NOMO-1 treated with dmso at 0.1 percent for 144 hours (cell line): ENCODE results near the gene DEK.
"Not testable (repeated sequence)": the region's sequence is repeated elsewhere in the genome, so short reads cannot be mapped to it uniquely, and the experiment has no call there.

ENCODE experiments used
- DNase-seq: peaks from one replicate; lab custom pipeline; 2025; ENCODE audit not compliant: unreplicated experiment; lab: John Stamatoyannopoulos, UW

DEK gene

DNA sequence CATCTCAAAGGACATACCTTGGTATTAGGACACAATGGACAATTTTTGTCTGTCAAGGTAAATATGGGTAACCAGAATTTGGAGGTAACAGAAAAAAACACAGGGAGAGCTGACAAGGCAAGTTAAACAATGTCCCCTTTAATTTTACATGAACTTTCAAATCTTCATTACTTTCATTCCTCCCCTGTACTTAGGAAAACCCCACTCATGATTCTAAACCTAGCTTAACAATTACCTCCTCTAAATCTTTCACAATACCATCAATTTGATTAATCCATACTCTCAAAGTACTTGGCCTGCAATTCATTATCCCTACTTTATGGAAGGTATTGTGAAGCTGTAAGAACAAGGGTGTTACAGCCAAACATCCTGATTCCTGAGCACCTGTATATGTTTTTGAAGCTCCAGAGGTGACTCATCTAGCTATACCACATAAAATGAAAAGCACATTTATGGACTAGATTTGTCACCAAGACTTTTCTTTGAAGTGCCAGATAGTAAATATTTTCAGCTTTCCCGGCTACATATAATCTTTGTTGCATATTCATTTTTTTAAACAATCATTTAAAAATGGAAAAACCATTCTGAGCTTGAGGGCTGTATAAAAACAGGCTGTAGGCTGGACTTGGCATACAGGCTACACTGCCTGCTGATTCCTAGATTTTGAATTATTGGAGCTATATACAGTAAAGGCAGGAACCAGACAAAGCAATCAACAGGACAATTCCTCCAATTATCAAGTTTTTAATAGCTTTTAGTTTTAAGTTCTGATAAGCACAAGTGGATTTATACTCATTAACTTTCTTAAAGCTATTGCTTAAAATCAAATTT is 22.9 kb downstream of the DEK start:
- no peak for DNase-seq

DNA sequence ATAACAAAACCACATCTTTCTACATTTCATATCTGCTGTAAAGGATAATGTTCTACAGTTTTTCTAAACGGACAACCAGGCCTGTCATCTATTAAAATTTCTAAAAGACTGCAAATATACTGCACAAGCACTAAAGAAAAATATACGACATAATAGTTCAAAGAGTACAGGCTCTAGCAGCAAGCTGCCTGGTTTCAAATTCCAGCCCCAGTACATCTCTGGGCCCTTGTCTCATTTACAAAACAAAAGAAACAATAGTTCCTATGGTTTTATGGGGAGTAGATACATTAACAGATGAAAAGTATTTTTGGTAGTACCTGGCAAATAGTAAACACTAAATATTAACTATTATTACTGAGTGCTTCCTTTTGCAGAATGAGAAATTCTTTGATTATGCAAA is 24.1 kb downstream of the DEK start:
- no peak for DNase-seq

GRCh38 chr6:18237167-18237566 is 27.2 kb downstream of the DEK start:
- no peak for DNase-seq

DNA sequence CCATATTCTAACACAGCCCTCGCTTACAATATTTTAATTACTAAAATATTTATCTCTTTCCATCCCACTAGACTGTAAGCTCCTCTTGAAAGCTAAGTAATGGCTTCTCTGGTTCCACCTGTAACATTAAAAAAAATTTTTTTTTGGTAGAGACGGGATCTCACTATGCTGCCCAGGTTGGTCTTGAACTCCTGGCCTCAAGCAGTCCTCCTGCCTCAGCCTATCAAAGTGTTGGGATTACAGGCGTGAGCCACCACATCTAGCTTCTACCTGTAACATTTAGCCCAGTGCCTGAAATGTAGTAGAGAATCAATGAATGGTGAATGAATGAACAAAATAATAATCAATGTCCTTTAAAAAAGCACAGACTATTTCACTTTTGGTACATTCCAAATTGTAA is 28.8 kb downstream of the DEK start:
- DNase-seq = no peak

- no peak for DNase-seq
Observed at GRCh38 chr6:18234564-18234963, 29.8 kb downstream of the DEK start.

DNA sequence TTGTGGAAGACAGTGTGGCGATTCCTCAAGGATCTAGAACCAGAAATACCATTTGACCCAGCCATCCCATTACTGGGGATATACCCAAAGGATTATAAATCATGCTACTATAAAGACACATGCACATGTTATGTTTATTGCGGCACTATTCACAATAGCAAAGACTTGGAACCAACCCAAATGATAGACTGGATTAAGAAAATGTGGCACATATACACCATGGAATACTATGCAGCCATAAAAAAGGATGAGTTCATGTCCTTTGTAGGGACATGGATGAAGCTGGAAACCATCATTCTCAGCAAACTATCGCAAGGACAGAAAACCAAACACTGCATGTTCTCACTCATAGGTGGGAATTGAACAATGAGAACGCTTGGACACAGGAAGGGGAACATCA is 30.6 kb downstream of the DEK start:
- not testable (repeated sequence) for DNase-seq

DNA sequence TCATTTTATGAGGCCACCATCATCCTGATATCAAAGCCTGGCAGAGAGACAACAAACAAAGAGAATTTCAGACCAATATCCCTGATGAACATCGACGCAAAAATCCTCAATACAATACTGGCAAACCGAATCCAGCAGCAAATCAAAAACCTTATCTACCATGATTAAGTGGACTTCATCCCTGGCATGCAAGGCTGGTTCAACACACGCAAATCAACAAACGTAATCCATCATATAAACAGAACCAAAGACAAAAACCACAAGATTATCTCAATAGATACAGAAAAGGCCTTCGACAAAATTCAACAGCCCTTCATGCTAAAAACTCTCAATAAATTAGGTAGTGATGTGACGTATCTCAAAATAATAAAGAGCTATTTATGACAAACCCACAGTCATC is 32.5 kb downstream of the DEK start:
- DNase-seq = not testable (repeated sequence)

DNA sequence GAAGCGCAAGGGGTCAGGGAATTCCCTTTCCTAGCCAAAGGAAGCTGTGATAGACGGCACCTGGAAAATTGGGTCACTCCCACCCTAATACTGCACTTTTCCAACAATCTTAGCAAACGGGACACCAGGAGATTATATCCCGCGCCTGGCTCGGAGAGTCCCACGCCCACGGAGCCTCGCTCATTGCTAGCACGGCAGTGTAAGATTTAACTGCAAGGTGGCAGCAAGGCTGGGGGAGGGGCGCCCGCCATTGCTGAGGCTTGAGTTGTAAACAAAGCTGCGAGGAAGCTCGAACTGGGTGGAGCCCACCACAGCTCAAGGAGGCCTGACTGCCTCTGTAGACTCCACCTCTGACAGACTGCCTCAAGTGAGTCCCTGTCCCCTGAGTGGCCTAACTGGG is 35.7 kb downstream of the DEK start:
- not testable (repeated sequence) for DNase-seq

DNA sequence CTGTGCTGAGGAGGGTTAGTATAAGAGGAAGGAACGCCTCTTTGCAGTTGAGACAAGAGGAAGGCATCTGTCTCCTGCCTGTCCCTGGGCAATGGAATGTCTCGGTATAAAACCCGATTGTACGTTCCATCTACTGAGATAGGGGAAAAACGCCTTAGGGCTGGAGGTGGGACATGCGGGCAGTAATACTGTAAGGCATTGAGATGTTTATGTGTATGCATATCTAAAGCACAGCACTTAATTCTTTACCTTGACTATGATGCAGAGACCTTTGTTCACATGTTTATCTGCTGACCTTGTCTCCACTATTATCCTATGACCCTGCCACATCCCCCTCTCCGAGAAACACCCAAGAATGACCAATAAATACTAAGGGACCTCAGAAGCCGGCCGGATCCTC is 37.2 kb downstream of the DEK start:
- DNase-seq = not testable (repeated sequence)

DNA sequence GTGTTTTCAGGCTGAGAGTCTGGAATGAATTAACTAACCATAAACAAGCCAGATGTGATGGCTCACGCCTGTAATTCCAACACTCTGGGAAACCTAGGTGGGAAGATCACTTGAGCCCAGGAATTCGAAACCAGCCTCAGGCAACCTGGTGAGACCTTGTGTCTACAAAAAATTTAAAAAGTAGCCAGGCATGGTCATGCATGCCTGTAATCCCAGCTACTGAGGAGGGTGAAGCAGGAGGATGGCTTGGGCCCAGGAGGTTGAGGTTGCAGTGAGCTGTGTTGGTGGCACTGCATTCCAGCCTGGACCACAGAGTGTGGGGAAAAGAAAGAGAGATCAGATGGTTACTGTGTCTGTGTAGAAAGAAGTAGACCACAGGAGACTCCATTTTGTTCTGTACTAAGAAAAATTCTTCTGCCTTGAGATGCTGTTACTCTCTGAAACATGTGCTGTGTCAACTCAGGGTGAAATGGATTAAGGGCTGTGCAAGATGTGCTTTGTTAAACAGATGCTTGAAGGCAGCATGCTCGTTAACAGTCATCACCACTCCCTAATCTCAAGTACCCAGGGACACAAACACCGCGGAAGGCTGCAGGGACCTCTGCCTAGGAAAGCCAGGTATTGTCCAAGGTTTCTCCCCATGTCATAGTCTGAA is 37.8 kb downstream of the DEK start:
- DNase-seq = not testable (repeated sequence)

GRCh38 chr6:18221288-18221615 is 43.1 kb downstream of the DEK start:
- no peak for DNase-seq

GRCh38 chr6:18219591-18219990 is 44.7 kb downstream of the DEK start:
- DNase-seq = no peak

GRCh38 chr6:18218233-18218632 is 46.1 kb downstream of the DEK start:
- DNase-seq = no peak

- DNase-seq = no peak
Observed at GRCh38 chr6:18216411-18216810, 47.9 kb downstream of the DEK start.

- DNase-seq = peak; percentile 53
Observed at GRCh38 chr6:18215436-18215835, 48.9 kb downstream of the DEK start.

DNA sequence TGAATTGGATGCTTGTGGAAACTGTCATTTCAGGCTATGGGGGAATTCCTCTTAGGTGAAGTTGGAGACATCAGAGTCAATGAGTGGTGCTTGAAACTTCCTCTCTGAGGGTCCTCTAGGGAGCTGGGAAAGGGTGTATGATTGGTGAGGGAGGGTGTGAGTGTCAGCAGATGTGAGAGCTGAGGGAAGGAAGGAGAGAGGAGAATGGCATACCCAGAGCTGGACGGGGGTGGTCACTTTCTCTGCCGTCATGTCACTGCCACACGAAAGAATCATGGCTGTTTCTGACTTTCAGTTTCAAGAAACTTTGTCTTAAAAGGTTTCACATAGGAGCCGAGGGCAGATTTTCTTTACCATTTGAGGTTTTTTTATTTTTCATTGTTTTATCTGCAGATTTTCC is 50.3 kb downstream of the DEK start:
- DNase-seq = no peak

GRCh38 chr6:18213439-18213838 is 50.9 kb downstream of the DEK start:
- no peak for DNase-seq

GRCh38 chr6:18212231-18212630 is 52.1 kb downstream of the DEK start:
- no peak for DNase-seq

DNA sequence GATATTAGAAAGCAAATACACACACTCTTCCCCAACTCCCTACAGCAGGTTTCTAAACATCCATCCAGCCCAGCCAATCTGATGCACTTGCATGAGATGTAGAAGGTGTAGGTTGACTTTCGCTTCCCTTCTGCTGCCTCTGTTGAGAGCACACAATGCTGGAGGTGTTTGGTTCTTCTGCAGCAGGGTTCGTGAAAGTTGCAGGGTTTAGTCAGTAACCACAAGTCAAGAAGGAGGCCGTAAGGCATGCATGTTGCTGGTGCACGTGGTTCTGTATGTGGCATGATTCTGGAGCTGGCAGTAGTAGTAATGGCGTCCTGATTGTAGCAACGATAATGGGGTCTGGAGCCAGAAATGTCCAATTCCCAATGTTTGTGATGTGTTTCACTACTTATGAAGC is 53.0 kb downstream of the DEK start:
- DNase-seq = no peak

- no peak for DNase-seq
Observed at GRCh38 chr6:18210707-18211106, 53.6 kb downstream of the DEK start.

DNA sequence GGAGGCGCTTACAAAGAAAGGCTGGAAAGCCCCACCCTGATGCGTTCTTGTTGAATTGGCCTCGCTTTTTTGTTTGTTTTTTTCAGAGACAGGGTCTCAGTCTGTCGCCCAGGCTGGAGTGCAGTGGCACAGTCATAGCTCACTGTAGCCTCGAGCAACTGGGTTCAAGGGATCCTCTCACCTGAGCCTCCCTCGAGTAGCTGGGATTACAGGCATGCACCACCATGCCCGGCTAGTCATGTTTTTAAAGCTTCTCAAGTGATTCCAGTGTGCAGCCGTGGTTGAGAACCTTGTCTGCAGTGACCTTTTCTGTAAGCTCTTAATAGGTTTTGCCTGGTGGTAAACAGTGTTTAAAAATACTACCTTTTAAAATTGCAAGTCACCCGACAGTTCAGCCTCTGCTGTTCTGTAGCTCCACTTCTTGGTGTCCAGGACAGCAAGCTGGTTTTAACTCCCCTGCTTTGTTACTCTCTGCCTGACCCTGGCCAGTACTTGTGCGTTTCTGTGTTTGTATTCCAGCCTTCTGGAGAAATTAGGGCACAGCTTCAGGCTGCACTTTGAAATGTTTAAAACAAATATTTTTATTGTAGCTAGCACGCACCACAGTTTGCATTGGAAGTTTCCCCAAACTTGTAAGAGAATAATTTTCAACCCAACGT is 54.7 kb downstream of the DEK start:
- no peak for DNase-seq

- not testable (repeated sequence) for DNase-seq
Observed at GRCh38 chr6:18208778-18209177, 55.6 kb downstream of the DEK start.
